Stomach smooth muscle (tissue), 2 donors: Measurements from ENCODE around the gene GRIN3B.
A peak's percentile ranks its signal among the peaks of the same experiment; 100 is the strongest.

Experiments
- H3K27ac ChIP-seq: one replicate; pipeline ENCODE4 v1.7.0; 2013; ENCODE audit warnings: mild to moderate bottlenecking, low read length, inconsistent platforms
- H3K27me3 ChIP-seq, 2 donors: one replicate each; pipeline ENCODE4 v1.7.0; 2013; ENCODE audit warnings: low read length in 2 of 2; ENCODE audit not compliant: insufficient read depth in 2 of 2, control insufficient read depth in 1 of 2
- H3K36me3 ChIP-seq, 2 donors: one replicate each; pipeline ENCODE4 v1.7.0; 2013; ENCODE audit warnings: low read length in 2 of 2; ENCODE audit not compliant: control insufficient read depth in 2 of 2, insufficient read depth in 2 of 2
- H3K4me1 ChIP-seq: one replicate; pipeline ENCODE4 v1.7.0; 2013; ENCODE audit warnings: low read length; ENCODE audit not compliant: control insufficient read depth, insufficient read depth
- H3K4me3 ChIP-seq, 2 donors: one replicate each; pipeline ENCODE4 v1.7.0; 2013; ENCODE audit warnings: low read length in 2 of 2
- H3K9ac ChIP-seq, 2 donors: one replicate each; pipeline ENCODE4 v1.7.0; 2013; ENCODE audit warnings: low read length in 2 of 2, mild to moderate bottlenecking in 1 of 2
- H3K9me3 ChIP-seq, 2 donors: one replicate each; pipeline ENCODE4 v1.7.0; 2013; ENCODE audit warnings: low read length in 2 of 2; ENCODE audit not compliant: control insufficient read depth in 2 of 2
- donor health status: healthy.
- donor health status: Pancreatic carcinoma.

Gene GRIN3B

GRCh38 chr19:1039646-1040475 lies 39.6 kb downstream of the GRIN3B start, which contains the start of gene ABCA7:
Gene ABCA7 (plus strand): TSS chr19:1040107. CDS start chr19:1041362, 1,255 bp downstream.
- peak within 1 kb of the TSS; percentile 67 to 81 for H3K4me3 ChIP-seq
- peak within 1 kb of the TSS; percentile 60 for H3K27ac ChIP-seq
- H3K27me3 ChIP-seq, result peaks cover 0 to 3% of the 10 kb centered on the region in 2 donors
- peaks cover 32% of the 10 kb centered on the region for H3K4me1 ChIP-seq
- H3K9ac ChIP-seq, result peak within 1 kb of the TSS; percentile 24 to 36
- H3K9me3 ChIP-seq, result no peaks in the 10 kb centered on the region
- H3K36me3 ChIP-seq, result peaks cover 7 to 9% of the 10 kb centered on the region in 2 donors

GRCh38 chr19:1040476-1041271 lies 40.5 kb downstream of the GRIN3B start:
- H3K9me3 ChIP-seq, result no peaks in the 10 kb centered on the region
- peaks cover 32% of the 10 kb centered on the region for H3K4me1 ChIP-seq
- H3K4me3 ChIP-seq, result peak overlapping the region; percentile 67 to 81
- peaks cover 0 to 3% of the 10 kb centered on the region in 2 donors for H3K27me3 ChIP-seq
- peaks cover 7% of the 10 kb centered on the region in 2 donors for H3K36me3 ChIP-seq
- no peak overlapping the region for H3K27ac ChIP-seq
- H3K9ac ChIP-seq, result peak overlapping the region; percentile 24 to 36

- H3K9me3 ChIP-seq, result no peaks in the 10 kb centered on the region
- H3K9ac ChIP-seq, result peak overlapping the region; percentile 4 to 21
- no peak overlapping the region for H3K27ac ChIP-seq
- peak overlapping the region; percentile 67 to 81 for H3K4me3 ChIP-seq
- peaks cover 0 to 3% of the 10 kb centered on the region in 2 donors for H3K27me3 ChIP-seq
- H3K36me3 ChIP-seq, result peaks cover under 1 to 4% of the 10 kb centered on the region in 2 donors
- peaks cover 32% of the 10 kb centered on the region for H3K4me1 ChIP-seq
Observed at GRCh38 chr19:1041272-1041834, 41.1 kb downstream of the GRIN3B start.

GRCh38 chr19:1041835-1042685 lies 41.8 kb downstream of the GRIN3B start:
- H3K9me3 ChIP-seq, result no peaks in the 10 kb centered on the region
- H3K9ac ChIP-seq, result no peak overlapping the region
- H3K27ac ChIP-seq, result no peak overlapping the region
- H3K27me3 ChIP-seq, result peaks cover 0 to 3% of the 10 kb centered on the region in 2 donors
- peaks cover 32% of the 10 kb centered on the region for H3K4me1 ChIP-seq
- H3K4me3 ChIP-seq, result peak overlapping the region in 1 of 2 donors; percentile 81
- peaks cover 0 to 3% of the 10 kb centered on the region in 2 donors for H3K36me3 ChIP-seq

GRCh38 chr19:1042689-1043511 lies 42.7 kb downstream of the GRIN3B start:
- Histone ChIP-seq H3K27ac (no peak overlapping the region), H3K9ac (no peak overlapping the region), H3K4me3 (no peak overlapping the region), H3K27me3 (peaks cover 0 to 3% of the 10 kb centered on the region in 2 donors), H3K9me3 (no peaks in the 10 kb centered on the region), H3K4me1 (peaks cover 32% of the 10 kb centered on the region), H3K36me3 (no peaks in the 10 kb centered on the region)

- Histone ChIP-seq H3K27ac (no peak overlapping the region), H3K36me3 (no peaks in the 10 kb centered on the region), H3K9ac (no peak overlapping the region), H3K4me3 (no peak overlapping the region), H3K4me1 (peaks cover 21% of the 10 kb centered on the region), H3K9me3 (no peaks in the 10 kb centered on the region), H3K27me3 (peaks cover 0 to 3% of the 10 kb centered on the region in 2 donors)
Observed at GRCh38 chr19:1045247-1045603, 45.0 kb downstream of the GRIN3B start.

GRCh38 chr19:1046117-1046626 lies 46.0 kb downstream of the GRIN3B start:
- Histone ChIP-seq H3K4me3 (no peak overlapping the region), H3K9ac (no peak overlapping the region), H3K36me3 (no peaks in the 10 kb centered on the region), H3K27ac (no peak overlapping the region), H3K9me3 (no peaks in the 10 kb centered on the region), H3K4me1 (peaks cover 12% of the 10 kb centered on the region), H3K27me3 (peaks cover 0 to 3% of the 10 kb centered on the region in 2 donors)

GRCh38 chr19:1046836-1047695 lies 46.8 kb downstream of the GRIN3B start:
- Histone ChIP-seq H3K4me3 (no peak overlapping the region), H3K9ac (no peak overlapping the region), H3K27me3 (peaks cover 0 to 3% of the 10 kb centered on the region in 2 donors), H3K27ac (no peak overlapping the region), H3K9me3 (no peaks in the 10 kb centered on the region), H3K36me3 (no peaks in the 10 kb centered on the region), H3K4me1 (peaks cover 3% of the 10 kb centered on the region)

GRCh38 chr19:1047696-1048147 lies 47.5 kb downstream of the GRIN3B start:
- no peak overlapping the region for H3K27ac ChIP-seq
- no peaks in the 10 kb centered on the region for H3K27me3 ChIP-seq
- H3K4me3 ChIP-seq, result no peak overlapping the region
- peaks cover 1% of the 10 kb centered on the region for H3K4me1 ChIP-seq
- H3K36me3 ChIP-seq, result no peaks in the 10 kb centered on the region
- no peaks in the 10 kb centered on the region for H3K9me3 ChIP-seq
- no peak overlapping the region for H3K9ac ChIP-seq
